ENCODE results near the gene MISP3. TPM values are rescaled to one million over a fixed set of nuclear protein-coding genes. Genes with fewer than 3 reads are reported as not detected.

The MISP3 gene
- total RNA-seq, 1 donor from 2014 or later = 2.3 TPM

DNA sequence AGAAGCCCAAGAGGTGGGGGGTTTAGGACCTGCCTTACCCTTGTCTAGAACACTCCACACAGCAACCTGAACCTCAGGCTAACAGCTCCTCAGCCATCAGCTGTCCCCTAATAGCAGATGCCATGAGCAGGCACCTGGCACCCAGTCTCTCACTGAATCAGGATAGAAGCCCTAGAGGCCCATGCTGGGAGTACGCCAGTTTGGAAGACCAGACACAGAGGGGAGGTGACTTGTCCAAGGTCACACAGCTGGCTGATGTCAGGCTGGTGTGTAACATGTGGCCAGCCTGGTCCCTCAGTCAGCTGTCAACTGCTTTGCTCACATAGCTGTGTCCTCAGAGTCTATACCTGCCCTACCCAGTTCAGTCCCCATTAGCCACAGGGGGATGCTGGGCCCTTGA is 30.7 kb downstream of the MISP3 start:
- intact Hi-C loops (cut with micrococcal nuclease) = no loop called here
- no peaks in the 10 kb centered on the region for H3K4me1 Mint-ChIP-seq (ENCODE audit: low read depth)
- H3K9me3 Mint-ChIP-seq = no peaks in the 10 kb centered on the region
- peaks cover 8% of the 10 kb centered on the region for H3K36me3 Mint-ChIP-seq (ENCODE audit: low read depth)
- no peak overlapping the region for H3K27ac Mint-ChIP-seq
- no peak for DNase-seq (ENCODE audit: low spot score)
- H3K4me3 Mint-ChIP-seq = no peak overlapping the region
- no peaks in the 10 kb centered on the region for H3K27me3 Mint-ChIP-seq (ENCODE audit: insufficient read depth)

GRCh38 chr19:14105680-14106079 is 33.1 kb downstream of the MISP3 start:
- no peak for DNase-seq (ENCODE audit: low spot score)
- Mint-ChIP-seq H3K27me3 (ENCODE audit: insufficient read depth) (no peaks in the 10 kb centered on the region), H3K9me3 (no peaks in the 10 kb centered on the region), H3K4me1 (ENCODE audit: low read depth) (no peaks in the 10 kb centered on the region), H3K4me3 (no peak overlapping the region), H3K36me3 (ENCODE audit: low read depth) (peaks cover 8% of the 10 kb centered on the region), H3K27ac (no peak overlapping the region)
- intact Hi-C loops (cut with micrococcal nuclease) = no loop called here

GRCh38 chr19:14106840-14107239 is 34.3 kb downstream of the MISP3 start:
- no peak for DNase-seq (ENCODE audit: low spot score)
- no peak overlapping the region for H3K27ac Mint-ChIP-seq

GRCh38 chr19:14107581-14108461 is 35.2 kb downstream of the MISP3 start:
- Mint-ChIP-seq H3K36me3 (ENCODE audit: low read depth) (peaks cover 3% of the 10 kb centered on the region), H3K4me3 (no peak overlapping the region), H3K27ac (no peak overlapping the region), H3K27me3 (ENCODE audit: insufficient read depth) (no peaks in the 10 kb centered on the region), H3K9me3 (no peaks in the 10 kb centered on the region), H3K4me1 (ENCODE audit: low read depth) (no peaks in the 10 kb centered on the region)
- DNase-seq (ENCODE audit: low spot score) = no peak
- intact Hi-C loops (cut with micrococcal nuclease) = no loop called here

More at GRCh38 chr19:14106840-14107239, 34.3 kb downstream of the MISP3 start:
- H3K4me3 Mint-ChIP-seq = no peak overlapping the region
- H3K9me3 Mint-ChIP-seq = no peaks in the 10 kb centered on the region
- intact Hi-C loops (cut with micrococcal nuclease) = no loop called here
- no peaks in the 10 kb centered on the region for H3K27me3 Mint-ChIP-seq (ENCODE audit: insufficient read depth)
- no peaks in the 10 kb centered on the region for H3K4me1 Mint-ChIP-seq (ENCODE audit: low read depth)
- H3K36me3 Mint-ChIP-seq (ENCODE audit: low read depth) = peaks cover 4% of the 10 kb centered on the region

- Mint-ChIP-seq H3K27ac (no peak overlapping the region), H3K36me3 (ENCODE audit: low read depth) (peaks cover 2% of the 10 kb centered on the region), H3K9me3 (no peaks in the 10 kb centered on the region), H3K4me1 (ENCODE audit: low read depth) (peaks cover 14% of the 10 kb centered on the region), H3K27me3 (ENCODE audit: insufficient read depth) (no peaks in the 10 kb centered on the region), H3K4me3 (no peak overlapping the region)
- intact Hi-C loops (cut with micrococcal nuclease) = loop anchor here (10.0 kb wide), 1 partner anchor 336 kb away; the partner anchor contains the start of gene C19orf53
- DNase-seq (ENCODE audit: low spot score) = no peak
Observed at GRCh38 chr19:14110650-14111049, 38.1 kb downstream of the MISP3 start.

GRCh38 chr19:14111486-14111885 is 38.9 kb downstream of the MISP3 start:
- intact Hi-C loops (cut with micrococcal nuclease) = loop anchor here (10.0 kb wide), 1 partner anchor 337 kb away; the partner anchor contains the start of gene C19orf53
- Mint-ChIP-seq H3K36me3 (ENCODE audit: low read depth) (no peaks in the 10 kb centered on the region), H3K27ac (no peak overlapping the region), H3K9me3 (no peaks in the 10 kb centered on the region), H3K27me3 (ENCODE audit: insufficient read depth) (no peaks in the 10 kb centered on the region), H3K4me1 (ENCODE audit: low read depth) (peaks cover 23% of the 10 kb centered on the region), H3K4me3 (no peak overlapping the region)
- DNase-seq (ENCODE audit: low spot score) = no peak

- H3K9me3 Mint-ChIP-seq = no peaks in the 10 kb centered on the region
- no peak for DNase-seq (ENCODE audit: low spot score)
- peaks cover 28% of the 10 kb centered on the region for H3K4me1 Mint-ChIP-seq (ENCODE audit: low read depth)
- no peaks in the 10 kb centered on the region for H3K27me3 Mint-ChIP-seq (ENCODE audit: insufficient read depth)
- intact Hi-C loops (cut with micrococcal nuclease) = loop anchor here (10.0 kb wide), 1 partner anchor 337 kb away; the partner anchor contains the start of gene C19orf53
- H3K27ac Mint-ChIP-seq = no peak overlapping the region
- H3K36me3 Mint-ChIP-seq (ENCODE audit: low read depth) = no peaks in the 10 kb centered on the region
- no peak overlapping the region for H3K4me3 Mint-ChIP-seq
Observed at GRCh38 chr19:14112051-14112808, 39.6 kb downstream of the MISP3 start.

- H3K36me3 Mint-ChIP-seq (ENCODE audit: low read depth) = no peaks in the 10 kb centered on the region
- no peaks in the 10 kb centered on the region for H3K27me3 Mint-ChIP-seq (ENCODE audit: insufficient read depth)
- DNase-seq (ENCODE audit: low spot score) = no peak
- H3K9me3 Mint-ChIP-seq = no peaks in the 10 kb centered on the region
- no peak overlapping the region for H3K27ac Mint-ChIP-seq
- H3K4me1 Mint-ChIP-seq (ENCODE audit: low read depth) = peaks cover 28% of the 10 kb centered on the region
- intact Hi-C loops (cut with micrococcal nuclease) = loop anchor here (10.0 kb wide), 1 partner anchor 338 kb away; the partner anchor contains the start of gene C19orf53
- no peak overlapping the region for H3K4me3 Mint-ChIP-seq
Observed at GRCh38 chr19:14112809-14113385, 40.3 kb downstream of the MISP3 start.

GRCh38 chr19:14113762-14114414 is 41.3 kb downstream of the MISP3 start:
- intact Hi-C loops (cut with micrococcal nuclease) = loop anchor here (10.0 kb wide), 1 partner anchor 339 kb away; the partner anchor contains the start of gene C19orf53
- peak overlapping the region; percentile 5 for H3K4me3 Mint-ChIP-seq
- DNase-seq (ENCODE audit: low spot score) = peak; percentile 31
- peaks cover 34% of the 10 kb centered on the region for H3K4me1 Mint-ChIP-seq (ENCODE audit: low read depth)
- H3K27me3 Mint-ChIP-seq (ENCODE audit: insufficient read depth) = peaks cover 2% of the 10 kb centered on the region
- H3K27ac Mint-ChIP-seq = peak overlapping the region; percentile 18
- no peaks in the 10 kb centered on the region for H3K9me3 Mint-ChIP-seq
- H3K36me3 Mint-ChIP-seq (ENCODE audit: low read depth) = peaks cover 1% of the 10 kb centered on the region

DNA sequence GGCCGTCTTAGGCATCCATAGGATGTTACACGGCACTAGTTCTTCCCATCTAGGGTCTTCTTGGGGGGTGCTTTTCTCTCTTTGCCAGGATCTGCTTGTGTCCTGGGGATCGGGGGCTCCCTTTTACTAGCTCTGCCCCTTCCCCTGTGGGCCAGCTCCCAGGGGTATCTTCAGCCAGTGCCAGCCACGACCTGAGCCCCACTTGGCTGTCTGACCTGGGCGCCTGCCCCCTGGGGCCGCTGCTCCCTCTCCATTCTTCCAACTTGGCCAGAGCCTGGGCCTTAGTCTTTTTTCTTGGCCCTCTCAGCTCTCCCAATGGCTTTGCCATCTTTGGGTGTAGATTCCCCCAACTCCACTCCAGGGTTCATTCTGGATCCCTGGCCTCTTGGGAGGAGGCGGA is 41.9 kb downstream of the MISP3 start:
- H3K4me1 Mint-ChIP-seq (ENCODE audit: low read depth) = peaks cover 39% of the 10 kb centered on the region
- peaks cover 1% of the 10 kb centered on the region for H3K36me3 Mint-ChIP-seq (ENCODE audit: low read depth)
- H3K27ac Mint-ChIP-seq = no peak overlapping the region
- H3K27me3 Mint-ChIP-seq (ENCODE audit: insufficient read depth) = peaks cover 2% of the 10 kb centered on the region
- intact Hi-C loops (cut with micrococcal nuclease) = loop anchor here (10.0 kb wide), 1 partner anchor 340 kb away; the partner anchor contains the start of gene C19orf53
- H3K9me3 Mint-ChIP-seq = no peaks in the 10 kb centered on the region
- no peak for DNase-seq (ENCODE audit: low spot score)
- H3K4me3 Mint-ChIP-seq = no peak overlapping the region

DNA sequence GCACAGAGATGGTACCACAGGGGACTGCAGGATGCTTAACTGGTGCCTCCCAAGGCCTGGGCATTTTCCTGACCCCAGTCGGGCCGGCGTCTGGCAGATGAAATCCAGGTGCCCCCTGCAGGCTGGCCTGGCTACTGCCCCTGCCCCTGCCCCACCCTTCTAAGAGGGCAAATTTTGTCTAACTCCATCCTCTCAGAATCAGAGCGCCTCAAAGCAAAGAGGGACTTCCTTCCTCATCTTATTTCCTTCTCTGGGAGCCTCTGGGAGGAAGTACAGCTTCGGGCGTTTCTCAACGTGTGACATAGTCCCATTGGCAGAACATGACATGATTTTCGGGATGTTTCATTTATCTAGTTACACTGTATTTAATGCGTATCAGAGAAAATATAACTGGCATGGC is 42.3 kb downstream of the MISP3 start:
- Mint-ChIP-seq H3K4me1 (ENCODE audit: low read depth) (peaks cover 39% of the 10 kb centered on the region), H3K9me3 (no peaks in the 10 kb centered on the region), H3K36me3 (ENCODE audit: low read depth) (peaks cover 1% of the 10 kb centered on the region), H3K27ac (no peak overlapping the region), H3K4me3 (no peak overlapping the region), H3K27me3 (ENCODE audit: insufficient read depth) (peaks cover 2% of the 10 kb centered on the region)
- intact Hi-C loops (cut with micrococcal nuclease) = loop anchor here (5.0 to 10.0 kb wide), 2 partner anchors 340 to 518 kb away; partner anchors contain the start of gene C19orf53
- peak; percentile 22 for DNase-seq (ENCODE audit: low spot score)

DNA sequence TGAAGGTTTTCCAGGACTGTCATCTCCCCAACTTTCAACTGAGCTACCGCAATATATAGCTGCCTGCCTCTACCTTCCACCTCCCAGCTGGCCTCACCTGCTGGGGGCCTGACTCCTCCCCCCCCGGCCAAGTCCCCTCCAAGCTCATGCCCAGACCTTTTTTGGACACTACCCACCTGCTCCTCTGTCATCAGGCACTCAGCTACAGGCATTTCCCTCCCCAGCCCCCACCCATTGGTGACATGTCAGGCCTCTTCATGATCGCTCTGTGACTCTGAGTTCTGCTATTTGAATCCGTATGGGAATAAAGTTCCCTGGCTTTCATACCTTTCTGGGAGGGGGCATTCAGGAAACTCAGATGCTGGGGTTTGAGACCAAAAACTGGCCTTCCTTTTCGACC is 43.2 kb downstream of the MISP3 start:
- H3K4me3 Mint-ChIP-seq = peak overlapping the region; percentile 94
- DNase-seq (ENCODE audit: low spot score) = no peak
- no peak overlapping the region for H3K27ac Mint-ChIP-seq
- peaks cover 39% of the 10 kb centered on the region for H3K4me1 Mint-ChIP-seq (ENCODE audit: low read depth)
- H3K9me3 Mint-ChIP-seq = no peaks in the 10 kb centered on the region
- intact Hi-C loops (cut with micrococcal nuclease) = loop anchor here (5.0 to 10.0 kb wide), 2 partner anchors 341 to 518 kb away; partner anchors contain the start of gene C19orf53
- peaks cover 2% of the 10 kb centered on the region for H3K27me3 Mint-ChIP-seq (ENCODE audit: insufficient read depth)
- H3K36me3 Mint-ChIP-seq (ENCODE audit: low read depth) = peaks cover 4% of the 10 kb centered on the region
